ENCODE measurements around the gene MRPS31. TPM values are rescaled to one million over a fixed set of nuclear protein-coding genes. Genes with fewer than 3 reads are reported as not detected.
"Not testable (repeated sequence)": the region's sequence is repeated elsewhere in the genome, so short reads cannot be mapped to it uniquely, and the experiment has no call there.

The MRPS31 gene
- total and polyA plus RNA-seq, 2 donors (not counting 3 experiments of a cell fraction or from before 2014, with no cell fraction given) = 7.6 to 17.8 TPM

DNA sequence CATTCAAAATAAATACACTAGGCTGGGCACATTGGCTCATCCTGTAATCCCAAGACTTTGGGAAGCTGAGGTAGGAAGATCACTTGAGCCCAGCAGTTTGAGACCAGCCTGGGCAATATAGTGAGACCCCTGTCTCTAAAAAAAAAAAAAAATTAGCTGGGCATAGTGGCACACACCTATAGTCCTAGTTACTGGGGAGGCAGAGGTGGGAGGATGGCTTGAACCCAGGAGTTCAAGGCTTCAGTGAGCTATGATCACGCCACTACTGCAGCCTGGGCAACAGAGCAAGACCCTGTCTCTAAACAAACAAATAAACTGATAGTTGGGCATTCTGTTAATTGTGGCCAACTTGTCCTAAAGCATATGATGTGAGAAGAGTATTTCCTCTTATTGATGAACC, 12.0 kb upstream of the MRPS31 start:
- H3K9me3 ChIP-seq (replicated peaks; ENCODE audit: control insufficient read depth, insufficient read depth, low read length); H3K9me1 ChIP-seq (replicated peaks; ENCODE audit: control insufficient read depth, extremely low read depth, insufficient read depth, low read length); H4K20me1 ChIP-seq (replicated peaks; ENCODE audit: control insufficient read depth, extremely low read depth, insufficient read depth, low read length); intact Hi-C loops (cut with micrococcal nuclease); H3K79me2 ChIP-seq (ENCODE audit: control insufficient read depth, insufficient read depth, low read length); H3K27me3 ChIP-seq (ENCODE audit: control insufficient read depth in 2 of 2, insufficient read depth in 2 of 2, low read length in 2 of 2); DNase-seq (ENCODE audit: low read depth, low spot score); H2AFZ ChIP-seq (ENCODE audit: low read depth, low read length); CTCF ChIA-PET; H3K9ac ChIP-seq (replicated peaks; ENCODE audit: extremely low read depth, insufficient read depth, low read length); FAIRE-seq; H3K4me2 ChIP-seq (ENCODE audit: insufficient read depth, low read length); H3K27ac ChIP-seq (ENCODE audit: insufficient read depth, low read depth, low read length); BruUV-seq (replicated peaks); H3K4me3 ChIP-seq (replicated peaks in 1 of 3; ENCODE audit: insufficient read depth in 1 of 3, low read depth in 1 of 3, low read length in 3 of 3); dilution Hi-C loops (cut with MboI; ENCODE audit: extremely low pct_ligation_motif_present, low sequenced_read_pairs); H3K36me3 ChIP-seq (ENCODE audit: control insufficient read depth in 2 of 2, extremely low read depth in 1 of 2, insufficient read depth in 2 of 2, low read length in 2 of 2): not testable (repeated sequence)
- H3K4me1 ChIP-seq (ENCODE audit: control insufficient read depth, extremely low read depth, insufficient read depth, low read length) = peaks cover 11% of the 10 kb centered on the region
- POLR2A ChIA-PET = interaction anchor here (0.5 kb wide), 1 partner anchor 11 kb away, joined by 4 read pairs; no protein-coding TSS in a partner anchor

DNA sequence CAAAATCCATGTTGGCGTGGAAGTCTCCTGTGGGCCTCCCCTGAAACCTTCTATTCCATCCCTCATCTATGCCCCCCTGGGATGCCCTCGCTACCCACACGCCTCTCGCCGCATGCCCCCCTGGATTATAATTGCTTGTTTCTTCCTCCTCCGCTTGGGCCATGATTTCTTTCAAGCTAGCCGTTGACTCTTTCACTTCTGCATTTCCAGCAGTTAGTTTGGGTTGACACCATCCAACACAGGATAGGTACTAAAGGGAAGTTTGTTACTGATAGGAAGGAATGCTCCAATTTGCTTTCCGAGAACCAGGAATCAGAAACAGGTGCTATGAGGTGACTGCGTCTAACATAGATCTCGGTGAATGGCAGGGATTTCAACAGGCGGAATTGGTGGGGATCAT, 10.7 kb upstream of the MRPS31 start:
- no peak for TF ChIP-seq GATA2 (IDR thresholded peaks at IDR 0.05; ENCODE audit: insufficient read depth, insufficient read length, low read depth, low read length)
- TF ChIP-seq, protein P1, sequence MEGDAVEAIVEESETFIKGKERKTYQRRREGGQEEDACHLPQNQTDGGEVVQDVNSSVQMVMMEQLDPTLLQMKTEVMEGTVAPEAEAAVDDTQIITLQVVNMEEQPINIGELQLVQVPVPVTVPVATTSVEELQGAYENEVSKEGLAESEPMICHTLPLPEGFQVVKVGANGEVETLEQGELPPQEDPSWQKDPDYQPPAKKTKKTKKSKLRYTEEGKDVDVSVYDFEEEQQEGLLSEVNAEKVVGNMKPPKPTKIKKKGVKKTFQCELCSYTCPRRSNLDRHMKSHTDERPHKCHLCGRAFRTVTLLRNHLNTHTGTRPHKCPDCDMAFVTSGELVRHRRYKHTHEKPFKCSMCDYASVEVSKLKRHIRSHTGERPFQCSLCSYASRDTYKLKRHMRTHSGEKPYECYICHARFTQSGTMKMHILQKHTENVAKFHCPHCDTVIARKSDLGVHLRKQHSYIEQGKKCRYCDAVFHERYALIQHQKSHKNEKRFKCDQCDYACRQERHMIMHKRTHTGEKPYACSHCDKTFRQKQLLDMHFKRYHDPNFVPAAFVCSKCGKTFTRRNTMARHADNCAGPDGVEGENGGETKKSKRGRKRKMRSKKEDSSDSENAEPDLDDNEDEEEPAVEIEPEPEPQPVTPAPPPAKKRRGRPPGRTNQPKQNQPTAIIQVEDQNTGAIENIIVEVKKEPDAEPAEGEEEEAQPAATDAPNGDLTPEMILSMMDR (IDR thresholded peaks at IDR 0.05; ENCODE audit: extremely low read depth in 1 of 2, insufficient read depth in 1 of 2, low read depth in 1 of 2, low read length in 2 of 2) = no peak
- no peak for TF ChIP-seq POLR2AphosphoS5 (IDR thresholded peaks at IDR 0.05; ENCODE audit: insufficient read depth, low read depth, low read length)
- no peak for TF ChIP-seq JUN (IDR thresholded peaks at IDR 0.05; ENCODE audit: borderline replicate concordance, insufficient read depth, insufficient read length, low read depth)
- TF ChIP-seq EZH2 (IDR thresholded peaks at IDR 0.05; ENCODE audit: borderline replicate concordance, low read depth, low read length, severe bottlenecking) = no peak
- TF ChIP-seq POLR2A (IDR thresholded peaks at IDR 0.05; ENCODE audit: low read depth, low read length) = no peak
- TF ChIP-seq, protein P2, sequence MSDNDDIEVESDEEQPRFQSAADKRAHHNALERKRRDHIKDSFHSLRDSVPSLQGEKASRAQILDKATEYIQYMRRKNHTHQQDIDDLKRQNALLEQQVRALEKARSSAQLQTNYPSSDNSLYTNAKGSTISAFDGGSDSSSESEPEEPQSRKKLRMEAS (IDR thresholded peaks at IDR 0.05; ENCODE audit: insufficient read depth, insufficient read length) = no peak
- no peak for TF ChIP-seq MYC (IDR thresholded peaks at IDR 0.05; ENCODE audit: low read depth, low read length)
- TF ChIP-seq FOS (IDR thresholded peaks at IDR 0.05; ENCODE audit: borderline replicate concordance, insufficient read depth, low read length) = no peak
- no peak overlapping the region for H3K4me3 ChIP-seq (replicated peaks in 1 of 3; ENCODE audit: insufficient read depth in 1 of 3, low read depth in 1 of 3, low read length in 3 of 3)
- POLR2A ChIA-PET = no interaction called here
- no peaks in the 10 kb centered on the region for H3K27me3 ChIP-seq (ENCODE audit: control insufficient read depth in 2 of 2, insufficient read depth in 2 of 2, low read length in 2 of 2)
- DNase-seq (ENCODE audit: low read depth, low spot score) (no peak), FAIRE-seq (no peak)
- no peak overlapping the region for H3K27ac ChIP-seq (ENCODE audit: insufficient read depth, low read depth, low read length)
- no peak overlapping the region for H3K9ac ChIP-seq (replicated peaks; ENCODE audit: extremely low read depth, insufficient read depth, low read length)
- intact Hi-C loops (cut with micrococcal nuclease) = no loop called here
- H3K79me2 ChIP-seq (ENCODE audit: control insufficient read depth, insufficient read depth, low read length) = no peaks in the 10 kb centered on the region
- no peaks in the 10 kb centered on the region for H3K9me3 ChIP-seq (replicated peaks; ENCODE audit: control insufficient read depth, insufficient read depth, low read length)
- BruUV-seq (replicated peaks) = no TSS peak
- dilution Hi-C loops (cut with MboI; ENCODE audit: extremely low pct_ligation_motif_present, low sequenced_read_pairs) = no loop called here
- CTCF ChIA-PET = no interaction called here
- H4K20me1 ChIP-seq (replicated peaks; ENCODE audit: control insufficient read depth, extremely low read depth, insufficient read depth, low read length) = no peaks in the 10 kb centered on the region
- H3K4me2 ChIP-seq (ENCODE audit: insufficient read depth, low read length) = no peak overlapping the region
- peaks cover 12% of the 10 kb centered on the region for H3K4me1 ChIP-seq (ENCODE audit: control insufficient read depth, extremely low read depth, insufficient read depth, low read length)
- H3K9me1 ChIP-seq (replicated peaks; ENCODE audit: control insufficient read depth, extremely low read depth, insufficient read depth, low read length) = no peaks in the 10 kb centered on the region
- no peak overlapping the region for H2AFZ ChIP-seq (ENCODE audit: low read depth, low read length)
- H3K36me3 ChIP-seq (ENCODE audit: control insufficient read depth in 2 of 2, extremely low read depth in 1 of 2, insufficient read depth in 2 of 2, low read length in 2 of 2) = no peaks in the 10 kb centered on the region

Data from endothelial cell of umbilical vein (primary cell).